Astrocyte (in vitro differentiated cells and primary cell): ENCODE results near the gene CDH1. TPM values are rescaled to one million over a fixed set of nuclear protein-coding genes. Genes with fewer than 3 reads are reported as not detected.
A peak's percentile ranks its signal among the peaks of the same experiment; 100 is the strongest.

Experiments used
- DNase-seq: peaks from one replicate; pipeline ENCODE4 v3.0.0-alpha.2; 2010; ENCODE audit warnings: low read depth
- FAIRE-seq: peaks from 2 replicates; lab custom pipeline; 2011; peaks lifted over from hg19 to GRCh38; lab: Jason Lieb, UNC
- H2AFZ ChIP-seq: 2 replicates; pipeline ENCODE4 v1.6.0; 2012; ENCODE audit warnings: low read depth, low read length, inconsistent platforms
- H3K27ac ChIP-seq: 2 replicates; pipeline ENCODE4 v1.5.1; 2011; ENCODE audit warnings: low read depth, low read length, inconsistent platforms
- H3K27me3 ChIP-seq: 2 replicates; pipeline ENCODE4 v1.6.0; 2011; ENCODE audit warnings: low read length, inconsistent platforms; ENCODE audit not compliant: insufficient read depth
- H3K36me3 ChIP-seq: 2 replicates; pipeline ENCODE4 v1.5.1; 2011; ENCODE audit warnings: low read length, inconsistent platforms; ENCODE audit not compliant: insufficient read depth
- H3K4me1 ChIP-seq: 2 replicates; pipeline ENCODE4 v1.5.1; 2011; ENCODE audit warnings: low read length, inconsistent platforms; ENCODE audit not compliant: insufficient read depth
- H3K4me2 ChIP-seq: 2 replicates; pipeline ENCODE4 v1.6.0; 2012; ENCODE audit warnings: low read length, inconsistent platforms
- H3K4me3 ChIP-seq: 2 replicates; pipeline ENCODE4 v1.5.1; 2011; ENCODE audit warnings: low read depth, mild to moderate bottlenecking, low read length, inconsistent platforms; ENCODE audit not compliant: insufficient read depth
- H3K79me2 ChIP-seq: 2 replicates; pipeline ENCODE4 v1.6.0; 2012; ENCODE audit warnings: mild to moderate bottlenecking, low read length, inconsistent platforms; ENCODE audit not compliant: insufficient read depth
- H3K9ac ChIP-seq: 2 replicates; pipeline ENCODE4 v1.6.0; 2012; ENCODE audit warnings: mild to moderate bottlenecking, low read length, inconsistent platforms
- H3K9me3 ChIP-seq: 2 replicates; pipeline ENCODE4 v1.5.1; 2012; ENCODE audit warnings: low read depth, mild to moderate bottlenecking, low read length, inconsistent platforms; ENCODE audit not compliant: insufficient read depth
- H4K20me1 ChIP-seq: 2 replicates; pipeline ENCODE4 v1.6.0; 2012; ENCODE audit warnings: low read length, inconsistent platforms; ENCODE audit not compliant: insufficient read depth
- H3K27ac Mint-ChIP-seq: one replicate; pipeline ENCODE4 v1.8.0; 2021; ENCODE audit warnings: mild to moderate bottlenecking, mixed read lengths; ENCODE audit not compliant: unreplicated experiment
- H3K27me3 Mint-ChIP-seq: one replicate; pipeline ENCODE4 v1.8.0; 2021; ENCODE audit warnings: low read depth, mixed read lengths; ENCODE audit not compliant: unreplicated experiment
- H3K36me3 Mint-ChIP-seq: one replicate; pipeline ENCODE4 v1.8.0; 2021; ENCODE audit warnings: low read depth, mixed read lengths; ENCODE audit not compliant: unreplicated experiment
- H3K4me1 Mint-ChIP-seq: one replicate; pipeline ENCODE4 v1.8.0; 2021; ENCODE audit warnings: low read depth, mixed read lengths; ENCODE audit not compliant: unreplicated experiment
- H3K4me3 Mint-ChIP-seq: one replicate; pipeline ENCODE4 v1.8.0; 2021; ENCODE audit warnings: mild to moderate bottlenecking, moderate library complexity, mixed read lengths; ENCODE audit not compliant: unreplicated experiment
- H3K9me3 Mint-ChIP-seq: one replicate; pipeline ENCODE4 v1.8.0; 2021; ENCODE audit warnings: mild to moderate bottlenecking, mixed read lengths; ENCODE audit not compliant: unreplicated experiment
- CTCF ChIP-seq: IDR thresholded peaks from 2 replicates; pipeline ENCODE4 v1.5.1; 2011; ENCODE audit warnings: low read depth, mild to moderate bottlenecking, inconsistent platforms, low read length, moderate library complexity; ENCODE audit not compliant: insufficient read depth
- EZH2 ChIP-seq: IDR thresholded peaks from 2 replicates; pipeline ENCODE4 v1.6.1; 2012; ENCODE audit warnings: mild to moderate bottlenecking, low read length, inconsistent platforms; ENCODE audit not compliant: insufficient read depth
- total RNA-seq: library from RNA; stranded (reverse); gene quantifications from 2 replicates; pipeline ENCODE4 v1.2.1, GENCODE V29; 2021

Gene CDH1
- total RNA-seq, 1 donor from 2014 or later, result 23.8 TPM

- H3K9ac ChIP-seq, result no peak overlapping the region
- FAIRE-seq (no peak), DNase-seq (no peak)
- H4K20me1 ChIP-seq, result no peaks in the 10 kb centered on the region
- no peaks in the 10 kb centered on the region for H3K79me2 ChIP-seq
- Mint-ChIP-seq H3K9me3 (peaks cover 4% of the 10 kb centered on the region), H3K36me3 (peaks cover 17% of the 10 kb centered on the region), H3K4me1 (no peaks in the 10 kb centered on the region), H3K27me3 (peaks cover 2% of the 10 kb centered on the region), H3K27ac (no peak overlapping the region), H3K4me3 (no peak overlapping the region)
- H3K4me1 ChIP-seq, result no peaks in the 10 kb centered on the region
- no peaks in the 10 kb centered on the region for H3K27me3 ChIP-seq
- no peak overlapping the region for H2AFZ ChIP-seq
- no peaks in the 10 kb centered on the region for H3K9me3 ChIP-seq
- no peak overlapping the region for H3K4me2 ChIP-seq
- no peak for TF ChIP-seq EZH2
- TF ChIP-seq CTCF, result no peak
- no peak overlapping the region for H3K4me3 ChIP-seq
- H3K36me3 ChIP-seq, result no peaks in the 10 kb centered on the region
- no peak overlapping the region for H3K27ac ChIP-seq
Observed at GRCh38 chr16:68696514-68696913, 40.6 kb upstream of the CDH1 start.

DNA sequence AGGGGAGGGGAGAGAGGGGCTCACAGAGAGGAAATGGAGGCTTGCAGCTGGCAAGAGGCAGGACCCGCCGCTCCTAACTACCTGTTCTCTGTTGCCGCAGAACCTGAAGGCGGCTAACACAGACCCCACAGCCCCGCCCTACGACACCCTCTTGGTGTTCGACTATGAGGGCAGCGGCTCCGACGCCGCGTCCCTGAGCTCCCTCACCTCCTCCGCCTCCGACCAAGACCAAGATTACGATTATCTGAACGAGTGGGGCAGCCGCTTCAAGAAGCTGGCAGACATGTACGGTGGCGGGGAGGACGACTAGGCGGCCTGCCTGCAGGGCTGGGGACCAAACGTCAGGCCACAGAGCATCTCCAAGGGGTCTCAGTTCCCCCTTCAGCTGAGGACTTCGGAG, 39.0 kb upstream of the CDH1 start:
- Histone ChIP-seq H3K9me3 (no peaks in the 10 kb centered on the region), H4K20me1 (no peaks in the 10 kb centered on the region), H3K27me3 (no peaks in the 10 kb centered on the region), H3K9ac (no peak overlapping the region), H3K79me2 (no peaks in the 10 kb centered on the region), H3K4me2 (no peak overlapping the region), H3K4me3 (no peak overlapping the region), H3K4me1 (no peaks in the 10 kb centered on the region), H3K36me3 (no peaks in the 10 kb centered on the region), H3K27ac (no peak overlapping the region), H2AFZ (no peak overlapping the region)
- TF ChIP-seq CTCF, result no peak
- no peak for TF ChIP-seq EZH2
- Mint-ChIP-seq H3K27ac (no peak overlapping the region), H3K4me1 (no peaks in the 10 kb centered on the region), H3K4me3 (no peak overlapping the region), H3K36me3 (peaks cover 16% of the 10 kb centered on the region), H3K9me3 (peaks cover 4% of the 10 kb centered on the region), H3K27me3 (peaks cover 4% of the 10 kb centered on the region)
- FAIRE-seq (no peak), DNase-seq (no peak)

DNA sequence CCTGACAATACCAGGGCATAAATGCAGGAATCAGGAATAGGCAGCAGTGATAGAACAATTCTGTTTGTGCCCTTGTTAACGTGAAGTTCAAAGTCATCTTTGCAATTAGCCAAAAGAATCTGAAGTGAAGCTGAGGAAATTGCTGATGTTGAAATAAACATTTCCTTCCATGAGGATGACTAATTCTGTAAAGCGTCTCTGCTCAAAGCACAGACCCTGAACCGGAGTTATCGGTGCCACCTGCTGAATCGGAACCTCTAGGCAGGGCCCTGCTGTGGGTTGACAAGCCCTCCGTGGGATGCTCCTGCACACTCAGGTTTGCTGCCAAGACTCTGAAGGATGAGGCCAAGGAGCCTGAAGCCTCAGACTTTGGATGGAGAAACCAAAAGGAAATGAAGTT, 37.0 kb upstream of the CDH1 start:
- H3K9ac ChIP-seq, result no peak overlapping the region
- H3K36me3 ChIP-seq, result no peaks in the 10 kb centered on the region
- Mint-ChIP-seq H3K9me3 (no peaks in the 10 kb centered on the region), H3K36me3 (peaks cover 5% of the 10 kb centered on the region), H3K4me3 (no peak overlapping the region), H3K27me3 (peaks cover 6% of the 10 kb centered on the region), H3K27ac (no peak overlapping the region), H3K4me1 (no peaks in the 10 kb centered on the region)
- DNase-seq, result peak; percentile 18
- H3K27me3 ChIP-seq, result no peaks in the 10 kb centered on the region
- no peak overlapping the region for H3K27ac ChIP-seq
- no peaks in the 10 kb centered on the region for H3K4me1 ChIP-seq
- no peak overlapping the region for H3K4me2 ChIP-seq
- H3K79me2 ChIP-seq, result no peaks in the 10 kb centered on the region
- H3K4me3 ChIP-seq, result no peak overlapping the region
- no peaks in the 10 kb centered on the region for H3K9me3 ChIP-seq
- FAIRE-seq, result no peak
- H2AFZ ChIP-seq, result no peak overlapping the region
- TF ChIP-seq EZH2, result no peak
- no peak for TF ChIP-seq CTCF
- no peaks in the 10 kb centered on the region for H4K20me1 ChIP-seq
